ENCODE measurements around the gene TNFRSF6B. TPM values are rescaled to one million over a fixed set of nuclear protein-coding genes. Genes with fewer than 3 reads are reported as not detected.

TNFRSF6B gene
- total and polyA plus RNA-seq, 4 donors = 1.6 to 195 (median 32.7) TPM

- 83 to 94% methylated on average over 12 of the region's 12 CpGs for WGBS, 2 donors
- no peak for DNase-seq
- Histone ChIP-seq H3K9me3 (ENCODE audit: control insufficient read depth in 4 of 4, insufficient read depth in 3 of 4, low read length in 3 of 4) (peaks cover 0 to 3% (median 0%) of the 10 kb centered on the region in 4 donors), H3K4me3 (no peak overlapping the region), H3K4me1 (ENCODE audit: control insufficient read depth in 5 of 5, insufficient read depth in 5 of 5, low read length in 5 of 5) (peaks cover 0 to 16% (median 8%) of the 10 kb centered on the region in 5 donors), H3K27me3 (ENCODE audit: control insufficient read depth in 3 of 3, insufficient read depth in 3 of 3, low read length in 2 of 3) (no peaks in the 10 kb centered on the region), H3K27ac (ENCODE audit: low read depth in 1 of 2, low read length in 1 of 2) (no peak overlapping the region), H3K9ac (ENCODE audit: insufficient read depth in 1 of 2, low read length in 2 of 2) (no peak overlapping the region), H3K36me3 (ENCODE audit: control insufficient read depth in 4 of 4, insufficient read depth in 4 of 4, low read length in 4 of 4) (peaks cover 9 to 27% (median 19%) of the 10 kb centered on the region in 4 donors)
- TF ChIP-seq CTCF (IDR thresholded peaks at IDR 0.05; ENCODE audit: control extremely low read depth, extremely low read depth) = no peak
- ATAC-seq (ENCODE audit: insufficient read depth, low FRiP score) = no peak
Observed at GRCh38 chr20:63711085-63711645, 14.7 kb downstream of the TNFRSF6B start.

GRCh38 chr20:63712191-63712590 lies 15.7 kb downstream of the TNFRSF6B start:
- Histone ChIP-seq H3K27me3 (ENCODE audit: control insufficient read depth in 3 of 3, insufficient read depth in 3 of 3, low read length in 2 of 3) (no peaks in the 10 kb centered on the region), H3K9ac (ENCODE audit: insufficient read depth in 1 of 2, low read length in 2 of 2) (no peak overlapping the region), H3K27ac (ENCODE audit: low read depth in 1 of 2, low read length in 1 of 2) (no peak overlapping the region), H3K9me3 (ENCODE audit: control insufficient read depth in 4 of 4, insufficient read depth in 3 of 4, low read length in 3 of 4) (peaks cover 0 to 3% (median 0%) of the 10 kb centered on the region in 4 donors), H3K36me3 (ENCODE audit: control insufficient read depth in 4 of 4, insufficient read depth in 4 of 4, low read length in 4 of 4) (peaks cover 9 to 26% (median 15%) of the 10 kb centered on the region in 4 donors), H3K4me1 (ENCODE audit: control insufficient read depth in 5 of 5, insufficient read depth in 5 of 5, low read length in 5 of 5) (peaks cover 0 to 8% (median 0%) of the 10 kb centered on the region in 5 donors), H3K4me3 (no peak overlapping the region)
- 96 to 100% methylated on average over 1 of the region's 1 CpG for WGBS, 2 donors
- TF ChIP-seq CTCF (IDR thresholded peaks at IDR 0.05; ENCODE audit: control extremely low read depth, extremely low read depth) = no peak
- DNase-seq = no peak
- no peak for ATAC-seq (ENCODE audit: insufficient read depth, low FRiP score)

GRCh38 chr20:63714858-63715257 lies 18.4 kb downstream of the TNFRSF6B start:
- peaks cover 9 to 44% (median 21%) of the 10 kb centered on the region in 4 donors for H3K36me3 ChIP-seq (ENCODE audit: control insufficient read depth in 4 of 4, insufficient read depth in 4 of 4, low read length in 4 of 4)

More at GRCh38 chr20:63714858-63715257, 18.4 kb downstream of the TNFRSF6B start:
- Histone ChIP-seq H3K4me1 (ENCODE audit: control insufficient read depth in 5 of 5, insufficient read depth in 5 of 5, low read length in 5 of 5) (no peaks in the 10 kb centered on the region), H3K27ac (ENCODE audit: low read depth in 1 of 2, low read length in 1 of 2) (no peak overlapping the region), H3K4me3 (no peak overlapping the region), H3K27me3 (ENCODE audit: control insufficient read depth in 3 of 3, insufficient read depth in 3 of 3, low read length in 2 of 3) (no peaks in the 10 kb centered on the region), H3K9me3 (ENCODE audit: control insufficient read depth in 4 of 4, insufficient read depth in 3 of 4, low read length in 3 of 4) (peaks cover 0 to 8% (median 4%) of the 10 kb centered on the region in 4 donors), H3K9ac (ENCODE audit: insufficient read depth in 1 of 2, low read length in 2 of 2) (no peak overlapping the region)
- WGBS, 2 donors = 98 to 100% methylated on average over 5 of the region's 5 CpGs
- DNase-seq = no peak
- no peak for TF ChIP-seq CTCF (IDR thresholded peaks at IDR 0.05; ENCODE audit: control extremely low read depth, extremely low read depth)
- no peak for ATAC-seq (ENCODE audit: insufficient read depth, low FRiP score)
